PC-3 (cell line): ENCODE measurements around the gene DYNC1LI1. TPM values are rescaled to one million over a fixed set of nuclear protein-coding genes. Genes with fewer than 3 reads are reported as not detected.

ENCODE experiments used
- ATAC-seq: fragments of 200-7000 bp; cut with Tn5 transposase; 2 replicates; pipeline ENCODE4 v1.9.1; 2020; ENCODE audit warnings: mild to moderate bottlenecking, moderate library complexity
- BruUV-seq: library from RNA; stranded (reverse); fragments of 400-500 nt; replicated peaks from 2 replicates; lab custom pipeline; 2021; lab: Mats Ljungman, UMichigan
- CTCF ChIA-PET: fragments of 300-600 bp; sonication (Branson Sonifier 250); formaldehyde crosslinking; loops from one replicate; lab custom pipeline; 2022; ENCODE audit warnings: antibody characterized with exemption; lab: Charles Lee
- POLR2A ChIA-PET: fragments of 300-600 bp; sonication (Branson Sonifier 250); formaldehyde crosslinking; loops from one replicate; lab custom pipeline; 2022; ENCODE audit warnings: antibody characterized with exemption; ENCODE audit not compliant: unreplicated experiment; lab: Charles Lee
- DNase-seq: peaks from one replicate; pipeline ENCODE4 v3.0.0-alpha.2; 2015
- H2AFZ ChIP-seq: fragments of 300-600 bp; sonication (generic); 2 replicates; pipeline ENCODE4 v1.6.0; 2016; ENCODE audit warnings: antibody characterized with exemption, low read length
- H3F3A ChIP-seq: fragments of 300-600 bp; sonication (generic); one replicate; pipeline ENCODE4 v1.6.0; 2017; ENCODE audit warnings: antibody characterized with exemption, low read length, control low read depth, mild to moderate bottlenecking; ENCODE audit not compliant: unreplicated experiment
- H3K27ac ChIP-seq: fragments of 300-600 bp; sonication (generic); 2 replicates; pipeline ENCODE4 v1.5.1; 2016; ENCODE audit warnings: mild to moderate bottlenecking, low read length
- H3K27me3 ChIP-seq: fragments of 300-600 bp; sonication (generic); 2 replicates; pipeline ENCODE4 v1.6.1; 2016; ENCODE audit warnings: low read length, mixed read lengths
- H3K36me3 ChIP-seq: fragments of 300-600 bp; sonication (generic); 2 replicates; pipeline ENCODE4 v1.6.1; 2016; ENCODE audit warnings: low read depth, mixed run types, low read length, mixed read lengths
- H3K4me1 ChIP-seq: fragments of 300-600 bp; sonication (generic); 2 replicates; pipeline ENCODE4 v1.5.1; 2016; ENCODE audit warnings: low read length; ENCODE audit not compliant: insufficient read depth
- H3K4me2 ChIP-seq: fragments of 300-600 bp; sonication (generic); 2 replicates; pipeline ENCODE4 v1.6.0; 2016; ENCODE audit warnings: low read length
- H3K4me3 ChIP-seq: fragments of 300-600 bp; sonication (generic); 2 replicates; pipeline ENCODE4 v1.5.1; 2016; ENCODE audit warnings: mild to moderate bottlenecking, low read length, mixed read lengths
- H3K79me2 ChIP-seq: fragments of 300-600 bp; sonication (generic); 2 replicates; pipeline ENCODE4 v1.6.1; 2017; ENCODE audit warnings: low read length, mixed read lengths
- H3K9ac ChIP-seq: fragments of 300-600 bp; sonication (generic); 2 replicates; pipeline ENCODE4 v1.6.0; 2016; ENCODE audit warnings: mild to moderate bottlenecking, low read length
- H3K9me2 ChIP-seq: fragments of 300-600 bp; sonication (generic); replicated peaks from 2 replicates; pipeline ENCODE4 v1.6.1; 2016; ENCODE audit warnings: mixed run types, low read length, mixed read lengths
- H3K9me3 ChIP-seq: fragments of 300-600 bp; sonication (generic); 2 replicates; pipeline ENCODE4 v1.6.1; 2016; ENCODE audit warnings: low read length, mixed read lengths
- H4K20me1 ChIP-seq: fragments of 300-600 bp; sonication (generic); 2 replicates; pipeline ENCODE4 v1.6.1; 2016; ENCODE audit warnings: low read length, mixed read lengths
- EZH2 ChIP-seq: fragments of 300-600 bp; sonication (generic); IDR thresholded peaks from one replicate; pipeline ENCODE4 v1.6.1; 2017; ENCODE audit warnings: antibody characterized with exemption, mild to moderate bottlenecking, low read length; ENCODE audit not compliant: unreplicated experiment
- EZH2phosphoT487 ChIP-seq: fragments of 300-600 bp; sonication (generic); IDR thresholded peaks from 2 replicates; pipeline ENCODE4 v1.6.1; 2018; ENCODE audit warnings: mild to moderate bottlenecking, antibody characterized with exemption, low read length, borderline replicate concordance
- intact Hi-C: fragments of 100-400 bp; cut with micrococcal nuclease; formaldehyde crosslinking; loops from 2 replicates; pipeline ENCODE4 v1.9.0; 2023
- total RNA-seq: library from RNA; depleted of rRNA; stranded (reverse); fragments of >200 nt; gene quantifications from 2 replicates; pipeline ENCODE4 v1.2.3, GENCODE V29; 2014
- TF ChIP-seq, protein P1 (sequence below): fragments of 300-600 bp; sonication (generic); conservative IDR thresholded peaks from 2 replicates; pipeline ENCODE4 v1.5.1; 2017; ENCODE audit warnings: antibody characterized with exemption, low read depth, mild to moderate bottlenecking, low read length

Gene DYNC1LI1
- total RNA-seq, 1 experiment from 2014 or later, result 44.2 TPM

- Histone ChIP-seq H4K20me1 (peaks cover 17% of the 10 kb centered on the region; the same call in 1 of the 2 replicates), H3K9ac (no peak overlapping the region), H3K4me1 (peaks cover 20% of the 10 kb centered on the region), H2AFZ (no peak overlapping the region), H3K9me3 (no peaks in the 10 kb centered on the region), H3K79me2 (peaks cover 38% of the 10 kb centered on the region), H3K36me3 (no peaks in the 10 kb centered on the region), H3K4me3 (no peak overlapping the region), H3K27ac (no peak overlapping the region), H3K27me3 (no peaks in the 10 kb centered on the region), H3K9me2 (no peaks in the 10 kb centered on the region), H3K4me2 (no peak overlapping the region), H3F3A (no peaks in the 10 kb centered on the region)
- ATAC-seq (no peak), DNase-seq (no peak)
- POLR2A ChIA-PET, result no interaction called here
- no TSS peak for BruUV-seq
- intact Hi-C loops, result no loop called here
- TF ChIP-seq EZH2 (no peak), EZH2phosphoT487 (no peak)
- TF ChIP-seq, protein P1, sequence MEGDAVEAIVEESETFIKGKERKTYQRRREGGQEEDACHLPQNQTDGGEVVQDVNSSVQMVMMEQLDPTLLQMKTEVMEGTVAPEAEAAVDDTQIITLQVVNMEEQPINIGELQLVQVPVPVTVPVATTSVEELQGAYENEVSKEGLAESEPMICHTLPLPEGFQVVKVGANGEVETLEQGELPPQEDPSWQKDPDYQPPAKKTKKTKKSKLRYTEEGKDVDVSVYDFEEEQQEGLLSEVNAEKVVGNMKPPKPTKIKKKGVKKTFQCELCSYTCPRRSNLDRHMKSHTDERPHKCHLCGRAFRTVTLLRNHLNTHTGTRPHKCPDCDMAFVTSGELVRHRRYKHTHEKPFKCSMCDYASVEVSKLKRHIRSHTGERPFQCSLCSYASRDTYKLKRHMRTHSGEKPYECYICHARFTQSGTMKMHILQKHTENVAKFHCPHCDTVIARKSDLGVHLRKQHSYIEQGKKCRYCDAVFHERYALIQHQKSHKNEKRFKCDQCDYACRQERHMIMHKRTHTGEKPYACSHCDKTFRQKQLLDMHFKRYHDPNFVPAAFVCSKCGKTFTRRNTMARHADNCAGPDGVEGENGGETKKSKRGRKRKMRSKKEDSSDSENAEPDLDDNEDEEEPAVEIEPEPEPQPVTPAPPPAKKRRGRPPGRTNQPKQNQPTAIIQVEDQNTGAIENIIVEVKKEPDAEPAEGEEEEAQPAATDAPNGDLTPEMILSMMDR, result no peak
- CTCF ChIA-PET, result no interaction called here
These were observed 71.7 kb downstream of the DYNC1LI1 start for GRCh38 chr3:32498992-32499391.

- no TSS peak for BruUV-seq
- Histone ChIP-seq H3K4me1 (peaks cover 20% of the 10 kb centered on the region), H3K79me2 (peaks cover 38% of the 10 kb centered on the region), H2AFZ (no peak overlapping the region), H3K27ac (no peak overlapping the region), H3F3A (no peaks in the 10 kb centered on the region), H3K4me2 (no peak overlapping the region), H3K9ac (no peak overlapping the region), H3K27me3 (no peaks in the 10 kb centered on the region), H3K9me3 (no peaks in the 10 kb centered on the region), H4K20me1 (peaks cover 17% of the 10 kb centered on the region; the same call in 1 of the 2 replicates), H3K36me3 (no peaks in the 10 kb centered on the region), H3K9me2 (no peaks in the 10 kb centered on the region), H3K4me3 (no peak overlapping the region)
- DNase-seq (no peak), ATAC-seq (no peak)
- POLR2A ChIA-PET, result no interaction called here
- intact Hi-C loops, result no loop called here
- CTCF ChIA-PET, result no interaction called here
- TF ChIP-seq, protein P1, result no peak
- TF ChIP-seq EZH2phosphoT487, result no peak
- TF ChIP-seq EZH2, result no peak
These were observed 72.4 kb downstream of the DYNC1LI1 start for GRCh38 chr3:32498252-32498651.

GRCh38 chr3:32495609-32496008 lies 75.0 kb downstream of the DYNC1LI1 start:
- no TSS peak for BruUV-seq
- Histone ChIP-seq H3K4me1 (0 out of 2 replicates have a peak, but pooled peaks cover 3% of the 10 kb centered on the region), H3K4me2 (no peak overlapping the region), H3K27me3 (no peaks in the 10 kb centered on the region), H3K27ac (no peak overlapping the region), H3K9me3 (no peaks in the 10 kb centered on the region), H3K79me2 (peaks cover 27% of the 10 kb centered on the region), H2AFZ (no peak overlapping the region), H3F3A (no peaks in the 10 kb centered on the region), H3K9ac (no peak overlapping the region), H3K36me3 (no peaks in the 10 kb centered on the region), H4K20me1 (0 out of 2 replicates have a peak, but pooled peaks cover 3% of the 10 kb centered on the region), H3K9me2 (no peaks in the 10 kb centered on the region), H3K4me3 (no peak overlapping the region)
- TF ChIP-seq, protein P1, result no peak
- TF ChIP-seq EZH2phosphoT487 (no peak), EZH2 (no peak)
- ChIA-PET POLR2A (no interaction called here), CTCF (interaction anchor here (0.5 kb wide), 1 partner anchor 601 kb away, joined by 4 read pairs; no protein-coding TSS in a partner anchor)
- DNase-seq (no peak), ATAC-seq (no peak)
- intact Hi-C loops, result no loop called here
